ENCODE data around the gene EGR4.

EGR4 gene

GRCh38 chr2:73244580-73244979 lies 48.8 kb downstream of the EGR4 start:
- DNase-seq, result no peak

GRCh38 chr2:73243884-73244570 lies 49.3 kb downstream of the EGR4 start:
- DNase-seq, result peak; percentile 63

All from hematopoietic multipotent progenitor cell treated with erythropoietin and hydrocortisone succinate and interleukin-3 and kit ligand, for 8 days (in vitro differentiated cells).